K562 (cell line): ENCODE data around the gene PRR11. TPM values are rescaled to one million over a fixed set of nuclear protein-coding genes. Genes with fewer than 3 reads are reported as not detected.

ENCODE experiments used
- BCL6 ChIP-seq: fragments of 250-450 bp; sonication (Bioruptor Pico); IDR thresholded peaks from 2 replicates; pipeline ENCODE4 v1.4.0; 2020
- EP300 ChIP-seq: IDR thresholded peaks from 2 replicates; pipeline ENCODE4 v1.6.1; 2012; ENCODE audit warnings: low read length, improper control_type of control experiment
- ETV6 ChIP-seq, 3 experiments: fragments of 150-350 bp in 1 of 3; sonication (generic) in 1 of 3; formaldehyde crosslinking in 1 of 3; IDR thresholded peaks; 2 replicates each; pipeline versions ENCODE4 v1.6.1 to v1.8.0; 2014 to 2022; ENCODE audit warnings: borderline replicate concordance in 2 of 3, low read depth in 2 of 3, antibody characterized with exemption in 1 of 3, low read length in 1 of 3, mild to moderate bottlenecking in 1 of 3, missing genetic modification reagents in 1 of 3
- MTF1 ChIP-seq: fragments of 250-450 bp; sonication (Bioruptor Pico); IDR thresholded peaks from 2 replicates; pipeline ENCODE4 v1.9.0; 2021; ENCODE audit warnings: moderate library complexity, mild to moderate bottlenecking, inconsistent platforms, borderline replicate concordance
- NFE2 ChIP-seq: IDR thresholded peaks from 2 replicates; pipeline ENCODE4 v1.6.1; 2014; ENCODE audit warnings: antibody characterized with exemption, low read depth
- PHB2 ChIP-seq: fragments of 450-650 bp; IDR thresholded peaks from 2 replicates; pipeline ENCODE4 v1.6.1; 2017; ENCODE audit warnings: low read depth
- POLR2H ChIP-seq: IDR thresholded peaks from 2 replicates; pipeline ENCODE4 v1.6.1; 2016; ENCODE audit warnings: missing genetic modification characterization, low read depth, mild to moderate bottlenecking, control low read depth, missing compliant biosample characterization, moderate library complexity
- RAD21 ChIP-seq, 2 experiments: fragments of 250-450 bp in 1 of 2; fragments of 450-650 bp in 1 of 2; sonication (Bioruptor Pico) in 1 of 2; formaldehyde crosslinking in 1 of 2; IDR thresholded peaks in 1 of 2; conservative IDR thresholded peaks in 1 of 2; 2 replicates each; pipeline versions ENCODE4 v1.4.0 to v1.8.0; 2020 to 2022; ENCODE audit warnings: mild to moderate bottlenecking in 2 of 2, moderate library complexity in 1 of 2
- RB1 ChIP-seq: fragments of 450-650 bp; IDR thresholded peaks from 2 replicates; pipeline ENCODE4 v1.6.1; 2017; ENCODE audit warnings: low read depth, mild to moderate bottlenecking
- TCF7 ChIP-seq: sonication (generic); IDR thresholded peaks from 2 replicates; pipeline ENCODE4 v1.6.1; 2016; ENCODE audit warnings: antibody characterized with exemption, borderline replicate concordance
- ZKSCAN8 ChIP-seq: fragments of 200-800 bp; sonication (Bioruptor generic); IDR thresholded peaks from 2 replicates; pipeline ENCODE4 v1.6.1; 2016; ENCODE audit warnings: missing genetic modification characterization, missing compliant biosample characterization
- ZNF212 ChIP-seq: fragments of 450-650 bp; formaldehyde crosslinking; IDR thresholded peaks from 2 replicates; pipeline ENCODE4 v1.4.0; 2020; ENCODE audit warnings: mild to moderate bottlenecking
- ZNF589 ChIP-seq: fragments of 200-800 bp; sonication (Bioruptor generic); IDR thresholded peaks from 2 replicates; pipeline ENCODE4 v1.6.1; 2016; ENCODE audit warnings: low read depth, missing genetic modification characterization, missing compliant biosample characterization
- ZNF778 ChIP-seq: fragments of 450-650 bp; formaldehyde crosslinking; IDR thresholded peaks from 2 replicates; pipeline ENCODE4 v1.4.0; 2020; ENCODE audit warnings: mild to moderate bottlenecking, moderate library complexity
- ZZZ3 ChIP-seq: fragments of 450-650 bp; IDR thresholded peaks from 2 replicates; pipeline ENCODE4 v1.6.1; 2016; ENCODE audit warnings: antibody characterized with exemption, mild to moderate bottlenecking, moderate library complexity
- polyA plus RNA-seq, 8 experiments: library from polyadenylated mRNA; depleted of rRNA in 4 of 8; stranded (reverse) in 5 of 8; unstranded in 3 of 8; fragments of >200 nt; fragmentation: Nextera tagmentation in 2 of 8; fragmentation: Illumina TruSeq in 1 of 8; extraction: Ambion mirVana in 2 of 8; extraction: Trizol in 1 of 8; gene quantifications; 2 replicates each; pipeline versions ENCODE4 v1.2.1 to v1.2.3, GENCODE V29; 2011 to 2014; ENCODE audit warnings: inconsistent platforms in 1 of 8, missing spikeins in 1 of 8
- total RNA-seq, 7 experiments: library from RNA; depleted of rRNA in 6 of 7; stranded (reverse); fragments of >200 nt in 6 of 7; fragmentation: Illumina TruSeq in 2 of 7; extraction: Trizol in 2 of 7; gene quantifications; 2 replicates each; pipeline versions ENCODE4 v1.2.1 to v1.2.3, GENCODE V29; 2011 to 2021; ENCODE audit warnings: low replicate concordance in 1 of 7
- TF ChIP-seq, protein P1 (sequence below), 2 experiments: IDR thresholded peaks; 2 replicates each; pipeline ENCODE4 v1.6.1; 2012; ENCODE audit warnings: improper control_type of control experiment in 2 of 2, low read depth in 2 of 2, low read length in 2 of 2, borderline replicate concordance in 1 of 2
- TF ChIP-seq, protein P2 (sequence below): sonication (generic); formaldehyde crosslinking; IDR thresholded peaks from 2 replicates; pipeline ENCODE4 v1.8.0; 2023; ENCODE audit warnings: mild to moderate bottlenecking, missing genetic modification reagents

The PRR11 gene
- total and polyA plus RNA-seq, 9 of the 15 experiments (the other 6 are each of a cell fraction or from before 2014, with no cell fraction given) = 13.3 to 75.2 (median 46.4) TPM

- TF ChIP-seq EP300 (no peak), RB1 (0 out of 2 replicates have a peak, but pooled peaks have one; percentile 7), TCF7 (peak; percentile 74; the same call in 1 of the 2 replicates), PHB2 (no peak), ETV6 (IDR thresholded peaks at IDR 0.05; ENCODE audit: borderline replicate concordance in 1 of 2, low read depth in 2 of 2, low read length in 1 of 2) (no peak), ETV6 (CRISPR knock-in tag; IDR thresholded peaks at IDR 0.05; ENCODE audit: borderline replicate concordance) (no peak), ZNF212 (CRISPR knock-in tag) (peak; percentile 31; the same call in 1 of the 2 replicates), ZKSCAN8 (no peak), POLR2H (tag) (no peak), BCL6 (no peak), ZNF778 (no peak), MTF1 (CRISPR knock-in tag) (no peak), RAD21 (CRISPR knock-in tag; conservative IDR thresholded peaks at IDR 0.05 in 1 of 2, IDR thresholded peaks at IDR 0.05 in 1 of 2) (no peak), NFE2 (no peak), ZNF589 (CRISPR knock-in tag) (no peak), ZZZ3 (no peak)
- TF ChIP-seq, protein P1, sequence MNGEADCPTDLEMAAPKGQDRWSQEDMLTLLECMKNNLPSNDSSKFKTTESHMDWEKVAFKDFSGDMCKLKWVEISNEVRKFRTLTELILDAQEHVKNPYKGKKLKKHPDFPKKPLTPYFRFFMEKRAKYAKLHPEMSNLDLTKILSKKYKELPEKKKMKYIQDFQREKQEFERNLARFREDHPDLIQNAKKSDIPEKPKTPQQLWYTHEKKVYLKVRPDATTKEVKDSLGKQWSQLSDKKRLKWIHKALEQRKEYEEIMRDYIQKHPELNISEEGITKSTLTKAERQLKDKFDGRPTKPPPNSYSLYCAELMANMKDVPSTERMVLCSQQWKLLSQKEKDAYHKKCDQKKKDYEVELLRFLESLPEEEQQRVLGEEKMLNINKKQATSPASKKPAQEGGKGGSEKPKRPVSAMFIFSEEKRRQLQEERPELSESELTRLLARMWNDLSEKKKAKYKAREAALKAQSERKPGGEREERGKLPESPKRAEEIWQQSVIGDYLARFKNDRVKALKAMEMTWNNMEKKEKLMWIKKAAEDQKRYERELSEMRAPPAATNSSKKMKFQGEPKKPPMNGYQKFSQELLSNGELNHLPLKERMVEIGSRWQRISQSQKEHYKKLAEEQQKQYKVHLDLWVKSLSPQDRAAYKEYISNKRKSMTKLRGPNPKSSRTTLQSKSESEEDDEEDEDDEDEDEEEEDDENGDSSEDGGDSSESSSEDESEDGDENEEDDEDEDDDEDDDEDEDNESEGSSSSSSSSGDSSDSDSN (IDR thresholded peaks at IDR 0.05; ENCODE audit: borderline replicate concordance in 1 of 2, low read depth in 2 of 2, low read length in 2 of 2) = no peak; a peak in 1 of 4 replicates
- TF ChIP-seq, protein P2, sequence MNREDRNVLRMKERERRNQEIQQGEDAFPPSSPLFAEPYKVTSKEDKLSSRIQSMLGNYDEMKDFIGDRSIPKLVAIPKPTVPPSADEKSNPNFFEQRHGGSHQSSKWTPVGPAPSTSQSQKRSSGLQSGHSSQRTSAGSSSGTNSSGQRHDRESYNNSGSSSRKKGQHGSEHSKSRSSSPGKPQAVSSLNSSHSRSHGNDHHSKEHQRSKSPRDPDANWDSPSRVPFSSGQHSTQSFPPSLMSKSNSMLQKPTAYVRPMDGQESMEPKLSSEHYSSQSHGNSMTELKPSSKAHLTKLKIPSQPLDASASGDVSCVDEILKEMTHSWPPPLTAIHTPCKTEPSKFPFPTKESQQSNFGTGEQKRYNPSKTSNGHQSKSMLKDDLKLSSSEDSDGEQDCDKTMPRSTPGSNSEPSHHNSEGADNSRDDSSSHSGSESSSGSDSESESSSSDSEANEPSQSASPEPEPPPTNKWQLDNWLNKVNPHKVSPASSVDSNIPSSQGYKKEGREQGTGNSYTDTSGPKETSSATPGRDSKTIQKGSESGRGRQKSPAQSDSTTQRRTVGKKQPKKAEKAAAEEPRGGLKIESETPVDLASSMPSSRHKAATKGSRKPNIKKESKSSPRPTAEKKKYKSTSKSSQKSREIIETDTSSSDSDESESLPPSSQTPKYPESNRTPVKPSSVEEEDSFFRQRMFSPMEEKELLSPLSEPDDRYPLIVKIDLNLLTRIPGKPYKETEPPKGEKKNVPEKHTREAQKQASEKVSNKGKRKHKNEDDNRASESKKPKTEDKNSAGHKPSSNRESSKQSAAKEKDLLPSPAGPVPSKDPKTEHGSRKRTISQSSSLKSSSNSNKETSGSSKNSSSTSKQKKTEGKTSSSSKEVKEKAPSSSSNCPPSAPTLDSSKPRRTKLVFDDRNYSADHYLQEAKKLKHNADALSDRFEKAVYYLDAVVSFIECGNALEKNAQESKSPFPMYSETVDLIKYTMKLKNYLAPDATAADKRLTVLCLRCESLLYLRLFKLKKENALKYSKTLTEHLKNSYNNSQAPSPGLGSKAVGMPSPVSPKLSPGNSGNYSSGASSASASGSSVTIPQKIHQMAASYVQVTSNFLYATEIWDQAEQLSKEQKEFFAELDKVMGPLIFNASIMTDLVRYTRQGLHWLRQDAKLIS (CRISPR knock-in tag) = no peak
These were observed 1.2 kb upstream of the PRR11 start (continued) for GRCh38 chr17:59154292-59154720.
